ENCODE data around the gene GLTPD2. TPM values are rescaled to one million over a fixed set of nuclear protein-coding genes. Genes with fewer than 3 reads are reported as not detected.

GLTPD2 gene
- total and polyA plus RNA-seq, 10 of the 15 experiments (the other 5 are each of a cell fraction or from before 2014, with no cell fraction given) = 0.16 to 0.34 TPM; not detected in 8

GRCh38 chr17:4789951-4790704, 1.4 kb downstream of the GLTPD2 start (continued):
- TF ChIP-seq ZBTB4 (CRISPR knock-in tag; IDR thresholded peaks at IDR 0.05) (no peak), SIN3A (IDR thresholded peaks at IDR 0.05; ENCODE audit: low read depth, low read length) (0 out of 2 replicates have a peak, but pooled peaks have one; percentile 51), POLR2AphosphoS5 (IDR thresholded peaks at IDR 0.05; ENCODE audit: low read length) (no peak), NFXL1 (IDR thresholded peaks at IDR 0.05; ENCODE audit: borderline replicate concordance) (peak; percentile 73; the same call in 1 of the 2 replicates), EED (IDR thresholded peaks at IDR 0.05; ENCODE audit: low read depth) (peak; percentile 31; the same call in 1 of the 2 replicates), LARP7 (IDR thresholded peaks at IDR 0.05) (peak; percentile 100), HSF1 (IDR thresholded peaks at IDR 0.05; ENCODE audit: low read depth, low read length) (no peak), ZNF217 (IDR thresholded peaks at IDR 0.05) (peak; percentile 87), FOXK2 (IDR thresholded peaks at IDR 0.05) (no peak), ASH2L (IDR thresholded peaks at IDR 0.05; ENCODE audit: borderline replicate concordance, low read depth) (no peak), RELB (IDR thresholded peaks at IDR 0.05; ENCODE audit: low read depth) (no peak), GABPA (IDR thresholded peaks at IDR 0.05; ENCODE audit: low read depth) (no peak), DPF2 (IDR thresholded peaks at IDR 0.05) (peak; percentile 91), ZNF384 (IDR thresholded peaks at IDR 0.05; ENCODE audit: borderline replicate concordance, low read depth, low read length) (no peak), ZNF207 (IDR thresholded peaks at IDR 0.05; ENCODE audit: borderline replicate concordance) (peak; percentile 77; the same call in 1 of the 2 replicates), NFYB (IDR thresholded peaks at IDR 0.05; ENCODE audit: insufficient read depth, low read depth, low read length) (no peak), TCF12 (IDR thresholded peaks at IDR 0.05; ENCODE audit: low read depth, low read length) (0 out of 2 replicates have a peak, but pooled peaks have one; percentile 49), STAT3 (IDR thresholded peaks at IDR 0.05; ENCODE audit: low read depth, low read length) (no peak)
- TF ChIP-seq, protein P1, sequence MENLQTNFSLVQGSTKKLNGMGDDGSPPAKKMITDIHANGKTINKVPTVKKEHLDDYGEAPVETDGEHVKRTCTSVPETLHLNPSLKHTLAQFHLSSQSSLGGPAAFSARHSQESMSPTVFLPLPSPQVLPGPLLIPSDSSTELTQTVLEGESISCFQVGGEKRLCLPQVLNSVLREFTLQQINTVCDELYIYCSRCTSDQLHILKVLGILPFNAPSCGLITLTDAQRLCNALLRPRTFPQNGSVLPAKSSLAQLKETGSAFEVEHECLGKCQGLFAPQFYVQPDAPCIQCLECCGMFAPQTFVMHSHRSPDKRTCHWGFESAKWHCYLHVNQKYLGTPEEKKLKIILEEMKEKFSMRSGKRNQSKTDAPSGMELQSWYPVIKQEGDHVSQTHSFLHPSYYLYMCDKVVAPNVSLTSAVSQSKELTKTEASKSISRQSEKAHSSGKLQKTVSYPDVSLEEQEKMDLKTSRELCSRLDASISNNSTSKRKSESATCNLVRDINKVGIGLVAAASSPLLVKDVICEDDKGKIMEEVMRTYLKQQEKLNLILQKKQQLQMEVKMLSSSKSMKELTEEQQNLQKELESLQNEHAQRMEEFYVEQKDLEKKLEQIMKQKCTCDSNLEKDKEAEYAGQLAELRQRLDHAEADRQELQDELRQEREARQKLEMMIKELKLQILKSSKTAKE (IDR thresholded peaks at IDR 0.05; ENCODE audit: low read depth, poor library complexity, severe bottlenecking) = no peak
- TF ChIP-seq, protein P2, sequence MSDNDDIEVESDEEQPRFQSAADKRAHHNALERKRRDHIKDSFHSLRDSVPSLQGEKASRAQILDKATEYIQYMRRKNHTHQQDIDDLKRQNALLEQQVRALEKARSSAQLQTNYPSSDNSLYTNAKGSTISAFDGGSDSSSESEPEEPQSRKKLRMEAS (IDR thresholded peaks at IDR 0.05; ENCODE audit: low read depth, low read length) = peak; percentile 61
